Kidney epithelial cell (primary cell): Measurements from ENCODE around the gene FADS6. TPM values are rescaled to one million over a fixed set of nuclear protein-coding genes. Genes with fewer than 3 reads are reported as not detected.

Experiments used
- DNase-seq: peaks from one replicate; pipeline ENCODE4 v3.0.0-alpha.2; 2010; ENCODE audit warnings: low read depth
- H3K27me3 ChIP-seq: 2 replicates; pipeline ENCODE4 v1.6.0; 2011; ENCODE audit warnings: low read length; ENCODE audit not compliant: control insufficient read depth, insufficient read depth
- H3K36me3 ChIP-seq: 2 replicates; pipeline ENCODE4 v1.5.1; 2011; ENCODE audit warnings: low read length; ENCODE audit not compliant: control insufficient read depth, insufficient read depth
- H3K4me3 ChIP-seq: 2 replicates; pipeline ENCODE4 v1.5.1; 2011; ENCODE audit warnings: low read depth, mild to moderate bottlenecking, control low read depth, low read length
- CTCF ChIP-seq: IDR thresholded peaks from 2 replicates; pipeline ENCODE4 v1.5.1; 2011; ENCODE audit warnings: mild to moderate bottlenecking, moderate library complexity, low read length, control low read depth, inconsistent platforms; ENCODE audit not compliant: insufficient read depth, poor library complexity, severe bottlenecking
- total RNA-seq: library from RNA; depleted of rRNA; stranded (reverse); fragments of >200 nt; gene quantifications from 2 replicates; pipeline ENCODE4 v1.2.3, GENCODE V29; 2015

The FADS6 gene
- total RNA-seq, 1 donor from 2014 or later, result not detected

- H3K27me3 ChIP-seq, result peaks cover 74% of the 10 kb centered on the region
Observed at GRCh38 chr17:74925242-74925641, 31.8 kb upstream of the FADS6 start.

GRCh38 chr17:74924250-74924948 lies 31.0 kb upstream of the FADS6 start, which contains the start of gene OTOP2:
Gene OTOP2 (plus strand): TSS chr17:74924273. CDS start chr17:74924633, 360 bp downstream.
- Histone ChIP-seq H3K27me3 (peaks cover 80% of the 10 kb centered on the region), H3K36me3 (no peaks in the 10 kb centered on the region), H3K4me3 (no peak within 1 kb of the TSS)
- no peak for DNase-seq
- TF ChIP-seq CTCF, result no peak

More at GRCh38 chr17:74925242-74925641, 31.8 kb upstream of the FADS6 start:
- no peak for TF ChIP-seq CTCF
- no peak for DNase-seq
- Histone ChIP-seq H3K36me3 (no peaks in the 10 kb centered on the region), H3K4me3 (no peak overlapping the region)

GRCh38 chr17:74923538-74924249 lies 30.3 kb upstream of the FADS6 start:
- Histone ChIP-seq H3K36me3 (no peaks in the 10 kb centered on the region), H3K27me3 (peaks cover 81% of the 10 kb centered on the region), H3K4me3 (no peak overlapping the region)
- peak; percentile 68 for TF ChIP-seq CTCF
- no peak for DNase-seq

GRCh38 chr17:74922694-74923537 lies 29.5 kb upstream of the FADS6 start, which contains the start of gene USH1G:
Gene USH1G (minus strand): TSS chr17:74923255. CDS start chr17:74923073, 182 bp downstream.
- no peak for DNase-seq
- no peak for TF ChIP-seq CTCF
- peaks cover 79% of the 10 kb centered on the region for H3K27me3 ChIP-seq
- no peaks in the 10 kb centered on the region for H3K36me3 ChIP-seq
- H3K4me3 ChIP-seq, result peak within 1 kb of the TSS; percentile 18

GRCh38 chr17:74922172-74922571 lies 28.7 kb upstream of the FADS6 start:
- Histone ChIP-seq H3K27me3 (peaks cover 76% of the 10 kb centered on the region), H3K4me3 (no peak overlapping the region), H3K36me3 (no peaks in the 10 kb centered on the region)
- DNase-seq, result no peak
- no peak for TF ChIP-seq CTCF
